Breast epithelium (tissue), 4 donors: ENCODE data around the gene ZNF106. TPM values are rescaled to one million over a fixed set of nuclear protein-coding genes. Genes with fewer than 3 reads are reported as not detected.

Source experiments
- DNase-seq, 2 donors: peaks; one replicate each; pipeline ENCODE4 v3.0.0-alpha.2; 2019; ENCODE audit warnings: low spot score in 2 of 2
- H3K27ac ChIP-seq, 2 donors: fragments of 200-600 bp; sonication (generic) in 1 of 2; one replicate each; pipeline ENCODE4 v1.5.1; 2016 to 2019; ENCODE audit warnings: mild to moderate bottlenecking in 1 of 2
- H3K27me3 ChIP-seq, 2 donors: fragments of 200-600 bp; sonication (generic) in 1 of 2; one replicate each; pipeline versions ENCODE4 v1.5.1 to v1.6.0; 2017 to 2019; ENCODE audit warnings: control low read depth in 1 of 2, mild to moderate bottlenecking in 1 of 2
- H3K36me3 ChIP-seq: fragments of 200-600 bp; one replicate; pipeline ENCODE4 v1.5.1; 2019
- H3K4me1 ChIP-seq, 2 donors: fragments of 200-600 bp; sonication (generic); one replicate each; pipeline ENCODE4 v1.5.1; 2016 to 2019; ENCODE audit warnings: control low read depth in 1 of 2
- H3K4me3 ChIP-seq, 3 donors: fragments of 200-600 bp; sonication (generic); 1 replicate in 2 of 3; 2 replicates in 1 of 3; pipeline ENCODE4 v1.5.1; 2016 to 2019; ENCODE audit warnings: mild to moderate bottlenecking in 3 of 3, moderate library complexity in 2 of 3
- H3K9me3 ChIP-seq, 2 donors: fragments of 200-600 bp; sonication (generic) in 1 of 2; one replicate each; pipeline ENCODE4 v1.5.1; 2016 to 2019; ENCODE audit warnings: control low read depth in 1 of 2
- CTCF ChIP-seq, 3 donors: fragments of 450-650 bp; IDR thresholded peaks; one replicate each; pipeline ENCODE4 v1.5.1; 2016 to 2017; ENCODE audit warnings: antibody characterized with exemption in 3 of 3, mild to moderate bottlenecking in 3 of 3, moderate library complexity in 3 of 3
- POLR2A ChIP-seq: fragments of 450-650 bp; IDR thresholded peaks from one replicate; pipeline ENCODE4 v1.6.1; 2016; ENCODE audit warnings: antibody characterized with exemption, mild to moderate bottlenecking, moderate library complexity
- POLR2AphosphoS5 ChIP-seq, 3 donors: sonication (generic); formaldehyde crosslinking; IDR thresholded peaks; one replicate each; pipeline ENCODE4 v1.6.1; 2017; ENCODE audit warnings: antibody characterized with exemption in 3 of 3
- intact Hi-C: fragments of 100-400 bp; cut with DNase I; formaldehyde crosslinking; loops from one replicate; pipeline ENCODE4 v1.15.1; 2023; ENCODE audit warnings: low total_unique reads
- total RNA-seq, 3 donors: library from RNA; depleted of rRNA; stranded (reverse); fragments of >200 nt; gene quantifications; one replicate each; pipeline ENCODE4 v1.1.0, GENCODE V29; 2016

The ZNF106 gene
- total RNA-seq, 3 donors from 2014 or later: 59.6 to 151 (median 60.0) TPM

GRCh38 chr15:42494998-42495360, 4.0 kb upstream of the ZNF106 start:
- peaks cover 0 to 11% of the 10 kb centered on the region in 2 donors for H3K4me1 ChIP-seq
- H3K27ac ChIP-seq: peak overlapping the region; percentile 94
- intact Hi-C loops: no loop called here
- TF ChIP-seq CTCF (IDR thresholded peaks at IDR 0.05) (no peak), POLR2AphosphoS5 (IDR thresholded peaks at IDR 0.05) (no peak), POLR2A (no peak)
- H3K4me3 ChIP-seq: peak overlapping the region; percentile 67 to 84 (median 75)
- H3K9me3 ChIP-seq: no peaks in the 10 kb centered on the region
- no peaks in the 10 kb centered on the region for H3K36me3 ChIP-seq
- no peak for DNase-seq
- H3K27me3 ChIP-seq: no peaks in the 10 kb centered on the region

GRCh38 chr15:42493679-42494078, 2.7 kb upstream of the ZNF106 start:
- DNase-seq: no peak
- Histone ChIP-seq H3K27ac (peak overlapping the region in 1 of 2 donors; percentile 94), H3K4me1 (peaks cover 0 to 11% of the 10 kb centered on the region in 2 donors), H3K27me3 (no peaks in the 10 kb centered on the region), H3K36me3 (no peaks in the 10 kb centered on the region), H3K9me3 (no peaks in the 10 kb centered on the region), H3K4me3 (no peak overlapping the region)
- intact Hi-C loops: no loop called here
- no peak for TF ChIP-seq CTCF (IDR thresholded peaks at IDR 0.05)
- TF ChIP-seq POLR2AphosphoS5 (IDR thresholded peaks at IDR 0.05): no peak
- no peak for TF ChIP-seq POLR2A

GRCh38 chr15:42491539-42492225, 741 bp upstream of the ZNF106 start:
- intact Hi-C loops: no loop called here
- H3K36me3 ChIP-seq: no peaks in the 10 kb centered on the region
- H3K4me1 ChIP-seq: peaks cover 0 to 11% of the 10 kb centered on the region in 2 donors
- peak overlapping the region; percentile 93 to 97 for H3K27ac ChIP-seq
- H3K9me3 ChIP-seq: no peaks in the 10 kb centered on the region
- no peaks in the 10 kb centered on the region for H3K27me3 ChIP-seq
- TF ChIP-seq POLR2AphosphoS5 (IDR thresholded peaks at IDR 0.05) (no peak), POLR2A (no peak), CTCF (IDR thresholded peaks at IDR 0.05) (no peak)
- peak overlapping the region; percentile 81 to 94 (median 93) for H3K4me3 ChIP-seq
- DNase-seq: no peak

- Histone ChIP-seq H3K4me3 (peak overlapping the region; percentile 81 to 94 (median 93)), H3K36me3 (no peaks in the 10 kb centered on the region), H3K4me1 (peaks cover 0 to 7% of the 10 kb centered on the region in 2 donors), H3K27me3 (no peaks in the 10 kb centered on the region), H3K27ac (peak overlapping the region; percentile 93 to 97), H3K9me3 (no peaks in the 10 kb centered on the region)
- no peak for TF ChIP-seq POLR2AphosphoS5 (IDR thresholded peaks at IDR 0.05)
- no peak for TF ChIP-seq CTCF (IDR thresholded peaks at IDR 0.05)
- TF ChIP-seq POLR2A: no peak
- intact Hi-C loops: no loop called here
- DNase-seq: no peak
Observed at GRCh38 chr15:42490291-42490670, 660 bp downstream of the ZNF106 start.

GRCh38 chr15:42483677-42484076, 7.3 kb downstream of the ZNF106 start:
- no peak for DNase-seq
- Histone ChIP-seq H3K36me3 (no peaks in the 10 kb centered on the region), H3K27me3 (no peaks in the 10 kb centered on the region), H3K4me1 (no peaks in the 10 kb centered on the region), H3K4me3 (no peak overlapping the region), H3K27ac (no peak overlapping the region), H3K9me3 (peaks cover 4 to 6% of the 10 kb centered on the region in 2 donors)
- intact Hi-C loops: no loop called here
- TF ChIP-seq CTCF (IDR thresholded peaks at IDR 0.05) (no peak), POLR2AphosphoS5 (IDR thresholded peaks at IDR 0.05) (no peak), POLR2A (no peak)
